ENCODE results near the gene FAM24A.

DNA sequence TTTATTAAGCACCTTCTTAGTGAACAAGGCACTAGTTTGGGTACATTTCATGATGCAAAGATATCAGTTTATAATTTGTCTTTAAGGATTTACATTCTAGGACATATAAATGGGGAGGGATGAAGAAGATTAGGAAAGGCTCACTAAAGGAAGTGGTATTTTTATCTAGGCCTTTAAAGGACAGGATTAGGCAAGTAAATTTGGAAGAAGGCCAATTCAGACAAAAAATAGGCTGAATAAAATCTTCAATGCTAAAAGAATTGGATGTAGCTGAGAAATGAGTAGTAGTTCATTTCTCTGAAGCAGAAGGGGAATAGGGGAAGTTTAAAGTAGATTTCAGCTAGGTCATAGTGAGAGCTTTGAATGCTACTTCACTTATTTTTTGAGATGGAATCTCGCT is 26.2 kb upstream of the FAM24A start:
- TF ChIP-seq POLR2A (IDR thresholded peaks at IDR 0.05), result no peak
- TF ChIP-seq, protein P1, sequence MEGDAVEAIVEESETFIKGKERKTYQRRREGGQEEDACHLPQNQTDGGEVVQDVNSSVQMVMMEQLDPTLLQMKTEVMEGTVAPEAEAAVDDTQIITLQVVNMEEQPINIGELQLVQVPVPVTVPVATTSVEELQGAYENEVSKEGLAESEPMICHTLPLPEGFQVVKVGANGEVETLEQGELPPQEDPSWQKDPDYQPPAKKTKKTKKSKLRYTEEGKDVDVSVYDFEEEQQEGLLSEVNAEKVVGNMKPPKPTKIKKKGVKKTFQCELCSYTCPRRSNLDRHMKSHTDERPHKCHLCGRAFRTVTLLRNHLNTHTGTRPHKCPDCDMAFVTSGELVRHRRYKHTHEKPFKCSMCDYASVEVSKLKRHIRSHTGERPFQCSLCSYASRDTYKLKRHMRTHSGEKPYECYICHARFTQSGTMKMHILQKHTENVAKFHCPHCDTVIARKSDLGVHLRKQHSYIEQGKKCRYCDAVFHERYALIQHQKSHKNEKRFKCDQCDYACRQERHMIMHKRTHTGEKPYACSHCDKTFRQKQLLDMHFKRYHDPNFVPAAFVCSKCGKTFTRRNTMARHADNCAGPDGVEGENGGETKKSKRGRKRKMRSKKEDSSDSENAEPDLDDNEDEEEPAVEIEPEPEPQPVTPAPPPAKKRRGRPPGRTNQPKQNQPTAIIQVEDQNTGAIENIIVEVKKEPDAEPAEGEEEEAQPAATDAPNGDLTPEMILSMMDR (IDR thresholded peaks at IDR 0.05), result no peak
- TF ChIP-seq EP300 (IDR thresholded peaks at IDR 0.05), result no peak

Data from tibial nerve (tissue), 4 donors.